Measurements from ENCODE around the gene KDM4B. TPM values are rescaled to one million over a fixed set of nuclear protein-coding genes. Genes with fewer than 3 reads are reported as not detected.
"Not testable (repeated sequence)": the region's sequence is repeated elsewhere in the genome, so short reads cannot be mapped to it uniquely, and the experiment has no call there.

The KDM4B gene
- total RNA-seq, 1 donor from 2014 or later = 20.9 TPM

DNA sequence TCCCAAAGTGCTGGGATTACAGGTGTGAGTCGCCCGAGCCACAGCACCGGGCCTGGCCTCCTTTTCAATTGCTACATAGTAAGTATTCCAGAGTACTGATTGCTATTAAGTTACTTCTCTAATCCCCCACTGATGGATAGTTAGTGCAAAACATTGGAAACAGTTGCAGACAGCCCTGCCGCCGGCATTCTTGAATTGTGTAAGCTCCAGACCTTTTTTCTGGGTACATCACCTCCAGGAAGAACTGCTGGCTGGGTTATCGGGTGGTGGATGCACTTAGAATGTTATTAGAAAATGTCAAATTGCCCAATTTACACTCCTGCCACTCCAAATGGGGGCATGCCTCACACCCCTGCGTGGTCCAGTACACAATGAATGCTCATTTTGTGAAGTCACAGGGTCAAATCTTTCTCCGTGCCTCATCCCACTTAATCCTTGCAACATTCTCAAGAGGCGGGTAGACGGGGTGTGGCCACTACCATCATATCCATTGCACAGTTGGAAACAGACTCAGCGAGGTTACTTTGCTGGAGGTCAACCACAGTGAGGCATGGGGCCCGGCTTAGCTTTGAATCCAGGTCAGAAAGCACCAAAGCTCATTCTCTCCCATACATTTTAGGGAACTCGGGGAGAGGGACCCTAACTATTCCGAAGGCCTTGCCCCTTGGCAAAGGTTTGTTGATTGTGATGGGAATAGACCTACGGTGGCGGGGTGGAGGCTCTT lies 1.0 kb upstream of the KDM4B start:
- peak; percentile 49 for DNase-seq (ENCODE audit: low spot score)

DNA sequence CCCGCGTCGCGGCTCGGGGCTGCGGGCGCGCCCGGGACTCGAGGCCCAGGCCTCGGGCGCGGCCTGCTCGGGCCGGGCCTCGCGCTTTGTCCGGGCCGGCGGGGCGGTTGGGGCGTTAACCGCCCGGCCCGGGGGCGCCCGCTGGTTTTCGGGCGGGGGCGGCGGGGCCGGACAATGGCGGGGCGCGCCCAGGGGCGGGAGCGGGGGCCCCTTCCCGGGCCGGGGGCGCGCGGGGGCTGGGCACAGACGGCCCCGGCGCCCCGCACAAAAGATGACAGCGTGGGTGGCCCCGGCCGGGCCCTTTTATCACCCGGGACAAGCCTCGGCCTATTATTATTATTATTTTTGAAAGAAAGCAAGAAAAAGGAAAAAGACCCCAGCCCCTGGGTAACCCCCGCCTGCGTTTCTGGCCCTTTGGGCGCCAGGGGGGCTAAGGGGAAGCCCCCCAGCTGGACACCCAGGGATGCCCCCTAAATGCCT lies 419 bp downstream of the KDM4B start:
- no peak for DNase-seq (ENCODE audit: low spot score)

DNA sequence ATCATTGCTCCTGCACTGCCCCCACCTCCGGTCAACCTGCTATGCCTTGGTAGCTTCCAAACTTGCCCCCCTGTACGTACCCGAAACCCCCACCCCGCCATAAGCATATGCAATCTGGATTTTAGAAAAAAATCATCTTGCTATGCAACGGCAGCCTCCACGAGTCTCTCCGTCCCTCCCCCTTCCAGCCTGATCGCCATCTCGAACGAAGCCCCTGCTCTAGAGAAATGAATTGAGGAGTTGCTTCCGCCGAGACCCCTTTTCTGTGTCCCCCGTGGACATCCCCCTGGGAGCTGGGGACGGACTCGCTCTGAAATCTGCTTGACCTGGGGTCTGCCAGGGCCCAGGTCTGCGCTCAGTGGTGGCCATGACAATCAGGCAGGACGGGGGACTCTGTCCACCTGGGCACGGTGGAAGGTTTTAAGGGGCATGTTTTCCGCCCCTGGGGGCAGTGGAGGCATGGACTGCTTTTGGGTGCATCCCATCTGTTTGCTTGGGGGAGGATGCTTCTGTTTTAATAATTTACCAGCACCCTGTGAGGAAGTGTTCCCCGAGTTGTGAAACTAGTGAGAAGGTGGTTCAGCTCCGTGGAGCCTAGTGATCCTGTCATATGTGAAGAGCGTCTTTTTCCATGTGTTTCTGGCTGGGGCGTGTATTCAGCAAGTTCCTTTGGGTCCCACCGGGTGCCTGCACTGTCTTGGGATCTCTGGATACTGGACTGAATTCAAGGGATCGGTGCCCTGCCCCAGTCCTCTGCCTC lies 1.0 kb downstream of the KDM4B start:
- DNase-seq (ENCODE audit: low spot score) = no peak

DNA sequence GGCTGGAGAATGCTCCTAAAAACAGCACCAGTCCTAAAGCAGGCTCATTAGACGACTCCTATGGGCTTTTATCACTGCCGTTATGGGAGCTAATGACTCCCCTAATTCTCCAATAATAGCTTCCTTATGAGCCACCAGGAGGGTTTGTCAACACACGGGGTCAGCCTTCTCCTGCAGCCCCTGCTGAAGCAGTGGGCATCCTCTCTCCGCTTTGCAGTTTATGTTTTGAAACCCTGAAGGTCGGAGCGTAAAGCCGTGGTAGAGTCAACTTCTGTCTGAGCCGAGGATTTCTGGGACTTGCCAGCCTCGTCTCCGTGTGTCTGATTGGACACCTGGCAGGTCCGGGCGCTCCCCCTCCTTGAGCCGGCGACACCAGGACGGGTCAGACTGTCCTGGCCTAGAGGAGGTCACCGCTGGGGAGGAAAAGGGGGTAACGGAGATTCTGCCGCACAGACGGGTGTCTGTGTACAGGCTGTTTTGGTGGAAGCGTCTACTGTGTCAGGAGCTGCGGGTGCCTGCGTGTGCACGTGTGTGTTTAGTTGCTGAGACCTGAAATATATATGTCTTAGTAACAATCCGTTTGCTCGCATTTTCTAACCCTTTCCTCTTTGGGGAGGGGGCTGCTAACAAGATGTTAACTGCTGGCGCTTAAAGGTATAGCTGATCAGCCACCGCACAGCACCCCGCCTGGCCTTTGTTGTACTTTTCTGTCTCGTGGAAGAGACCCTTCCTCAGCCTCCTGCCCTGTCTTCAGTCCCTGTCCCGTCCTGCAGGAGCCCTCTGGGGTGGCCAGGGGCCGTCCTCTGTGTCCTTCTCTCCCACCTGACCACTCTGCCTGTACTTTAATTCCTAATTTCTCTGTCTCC lies 1.9 kb downstream of the KDM4B start:
- no peak for DNase-seq (ENCODE audit: low spot score)

DNA sequence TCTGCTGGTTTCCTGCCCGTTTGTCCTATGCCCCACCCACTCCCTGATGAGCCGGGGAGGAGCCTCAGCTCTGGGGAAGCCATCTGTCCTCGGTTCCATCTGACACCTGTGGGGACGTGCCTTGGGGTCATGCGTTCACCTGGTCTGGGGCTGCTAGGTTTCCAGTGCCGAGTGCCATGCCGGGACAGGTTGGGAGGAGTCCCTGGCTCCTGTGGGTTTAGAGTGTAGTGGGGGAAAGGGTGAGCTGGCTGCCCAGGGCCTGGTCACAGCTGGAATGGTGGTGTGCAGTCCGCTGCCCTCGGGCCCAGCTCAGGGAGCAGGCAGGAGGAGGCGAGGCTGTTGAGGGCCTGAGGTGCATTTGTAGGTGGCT lies 2.5 kb downstream of the KDM4B start:
- DNase-seq (ENCODE audit: low spot score) = no peak

DNA sequence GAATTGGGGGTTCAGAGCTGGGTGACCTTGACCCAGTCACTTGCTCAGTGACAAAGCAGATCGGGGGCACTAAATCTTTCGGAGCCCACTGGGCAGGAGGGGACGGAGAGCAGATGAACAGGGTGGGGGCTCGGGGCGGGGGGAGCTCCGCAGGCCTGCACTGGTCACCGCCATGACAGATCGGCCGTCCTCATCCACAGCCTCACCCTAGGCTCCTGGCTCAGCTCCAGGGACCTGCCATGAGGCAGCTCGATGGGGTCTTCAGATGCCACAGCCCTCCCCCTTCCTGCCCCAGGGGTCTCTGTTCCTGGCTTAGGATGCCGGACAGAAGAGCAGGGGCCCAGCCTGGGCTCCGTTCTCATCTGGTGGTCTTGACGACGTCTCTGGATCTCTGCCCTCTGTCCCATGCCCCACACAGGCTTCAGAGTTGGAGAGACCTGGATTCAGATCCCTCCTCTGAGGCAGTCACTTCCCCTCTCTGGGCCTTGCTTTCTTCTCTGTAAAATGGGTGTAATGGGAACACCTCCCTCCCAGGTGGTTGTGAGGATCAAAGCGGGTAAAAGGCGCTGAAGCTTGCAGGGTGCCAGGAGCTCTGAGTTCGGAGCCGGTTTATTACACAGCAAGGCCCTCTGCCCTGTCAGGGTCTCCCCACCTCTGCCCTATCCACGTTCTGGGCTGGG lies 3.0 kb downstream of the KDM4B start:
- no peak for DNase-seq (ENCODE audit: low spot score)

DNA sequence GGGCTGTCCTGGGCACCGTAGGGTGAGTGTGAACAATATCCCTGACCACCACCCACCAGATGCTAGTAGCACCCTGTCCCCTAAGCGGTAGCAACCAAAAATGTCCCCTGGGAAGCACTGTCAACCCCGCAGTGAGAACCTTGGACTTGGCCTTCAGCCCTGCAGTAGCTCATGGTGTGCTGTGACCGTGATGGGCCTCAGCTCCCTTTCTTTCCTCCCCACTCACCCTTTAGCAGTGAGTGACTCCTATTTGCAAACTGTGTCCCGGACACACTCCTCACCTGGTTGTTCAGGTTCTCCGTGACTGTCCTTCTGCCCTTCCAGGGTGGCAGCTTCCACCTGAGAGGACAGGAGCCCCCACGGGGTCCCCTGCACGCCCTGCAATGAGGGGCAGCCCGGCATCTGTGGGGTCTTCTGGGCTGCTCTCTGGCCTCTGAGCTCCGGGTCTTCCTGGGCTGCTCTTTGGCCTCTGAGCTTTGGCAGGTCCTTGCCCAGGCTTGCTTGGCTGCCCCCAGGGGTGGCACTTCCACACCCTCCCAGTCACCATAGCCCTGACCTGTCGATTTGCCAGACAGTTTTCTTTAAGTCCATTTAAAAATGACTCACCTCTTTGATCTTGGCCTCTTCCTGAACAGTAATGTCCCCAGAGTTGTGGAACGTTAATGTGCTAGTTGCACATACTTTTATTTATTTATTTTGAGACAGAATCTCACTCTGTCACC lies 3.8 kb downstream of the KDM4B start:
- no peak for DNase-seq (ENCODE audit: low spot score)

DNA sequence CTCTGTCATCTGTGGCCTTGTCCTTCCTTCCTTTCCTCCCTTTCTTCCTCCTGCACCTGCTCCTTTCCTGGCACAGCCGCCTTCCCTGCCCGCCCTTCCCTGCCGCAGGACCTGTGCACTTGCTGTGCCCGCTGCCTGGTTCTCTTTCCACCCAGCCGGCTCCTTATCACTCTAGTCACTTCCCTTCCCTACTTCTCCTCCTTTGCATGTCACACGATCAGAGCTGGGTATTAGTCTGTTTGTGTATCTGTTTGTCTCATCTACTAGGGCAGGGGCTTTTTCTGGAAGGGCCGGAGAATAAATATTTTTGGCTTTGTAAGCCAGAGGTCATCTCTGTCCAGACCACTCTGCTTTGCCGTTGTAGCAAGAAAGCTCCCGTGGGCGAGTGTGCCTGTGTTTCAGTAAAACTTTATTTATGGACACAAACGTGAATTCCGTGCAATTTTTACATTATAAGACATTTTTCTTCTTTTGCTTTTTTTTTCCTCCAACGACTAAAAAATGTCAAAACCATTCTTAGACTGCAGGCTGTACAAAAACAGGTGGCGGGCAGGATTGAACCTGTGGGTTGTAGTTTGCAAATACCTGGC lies 6.1 kb downstream of the KDM4B start:
- DNase-seq (ENCODE audit: low spot score) = no peak

DNA sequence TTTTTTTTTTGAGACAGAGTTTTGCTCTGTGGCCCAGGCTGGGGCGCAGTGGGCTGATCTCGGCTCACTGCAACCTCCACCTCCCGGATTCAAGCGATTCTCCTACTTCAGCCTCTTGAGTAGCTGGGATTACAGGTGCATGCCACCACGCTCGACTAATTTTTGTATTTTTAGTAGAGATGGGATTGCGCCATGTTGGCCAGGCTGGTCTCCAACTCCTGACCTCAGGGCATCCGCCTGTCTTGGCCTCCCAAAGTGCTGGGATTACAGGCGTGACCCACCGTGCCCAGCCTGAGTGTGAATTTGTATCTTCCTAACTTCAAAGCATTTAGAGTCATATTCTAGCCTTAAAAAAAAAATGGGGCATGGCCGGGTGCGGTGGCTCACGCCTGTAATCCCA lies 6.7 kb downstream of the KDM4B start:
- DNase-seq (ENCODE audit: low spot score) = not testable (repeated sequence)

DNA sequence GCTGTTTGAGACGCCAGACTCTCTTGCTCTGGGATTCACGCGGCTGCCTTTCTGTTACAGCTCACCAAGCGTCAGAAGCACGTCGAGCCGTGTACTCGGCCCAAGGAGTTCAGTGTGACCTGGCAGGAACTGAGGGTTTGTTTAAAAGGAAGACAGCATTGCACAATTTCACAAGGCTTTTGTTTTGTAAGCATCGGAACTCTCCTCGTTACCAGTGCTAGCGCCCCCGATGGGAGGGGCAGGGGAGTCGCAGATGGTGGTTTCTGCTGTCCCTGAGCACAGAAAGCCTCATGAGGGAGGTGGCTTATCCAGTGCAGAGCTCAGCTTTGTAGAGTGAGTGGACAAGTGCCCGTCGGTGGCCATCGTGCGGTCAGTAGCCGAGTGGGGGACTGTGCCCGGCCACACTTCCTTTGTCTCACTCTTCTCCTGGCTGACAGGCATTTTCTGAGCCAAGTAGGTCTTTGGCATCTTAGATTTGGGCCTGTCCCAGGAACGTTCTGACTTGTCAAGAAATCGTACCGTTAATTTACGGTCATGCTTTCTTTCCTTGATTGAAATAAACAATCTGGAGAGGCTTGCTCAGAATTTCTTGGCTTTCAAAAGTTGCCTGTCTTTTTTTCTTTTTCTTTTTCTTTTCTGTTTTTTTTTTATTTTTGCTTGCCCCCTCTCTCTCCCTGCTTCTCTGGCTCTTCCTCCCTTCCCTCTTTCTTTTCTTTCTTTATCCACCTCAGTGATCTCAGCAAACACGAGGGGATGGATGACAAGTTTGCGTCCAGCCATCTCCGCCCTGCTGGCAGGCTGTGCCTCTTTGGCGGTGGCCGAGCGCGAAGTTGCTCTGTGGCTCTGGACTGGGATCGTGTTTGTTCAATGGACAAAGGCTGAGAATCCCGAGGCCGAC lies 7.7 kb downstream of the KDM4B start:
- peak; percentile 72 for DNase-seq (ENCODE audit: low spot score)

DNA sequence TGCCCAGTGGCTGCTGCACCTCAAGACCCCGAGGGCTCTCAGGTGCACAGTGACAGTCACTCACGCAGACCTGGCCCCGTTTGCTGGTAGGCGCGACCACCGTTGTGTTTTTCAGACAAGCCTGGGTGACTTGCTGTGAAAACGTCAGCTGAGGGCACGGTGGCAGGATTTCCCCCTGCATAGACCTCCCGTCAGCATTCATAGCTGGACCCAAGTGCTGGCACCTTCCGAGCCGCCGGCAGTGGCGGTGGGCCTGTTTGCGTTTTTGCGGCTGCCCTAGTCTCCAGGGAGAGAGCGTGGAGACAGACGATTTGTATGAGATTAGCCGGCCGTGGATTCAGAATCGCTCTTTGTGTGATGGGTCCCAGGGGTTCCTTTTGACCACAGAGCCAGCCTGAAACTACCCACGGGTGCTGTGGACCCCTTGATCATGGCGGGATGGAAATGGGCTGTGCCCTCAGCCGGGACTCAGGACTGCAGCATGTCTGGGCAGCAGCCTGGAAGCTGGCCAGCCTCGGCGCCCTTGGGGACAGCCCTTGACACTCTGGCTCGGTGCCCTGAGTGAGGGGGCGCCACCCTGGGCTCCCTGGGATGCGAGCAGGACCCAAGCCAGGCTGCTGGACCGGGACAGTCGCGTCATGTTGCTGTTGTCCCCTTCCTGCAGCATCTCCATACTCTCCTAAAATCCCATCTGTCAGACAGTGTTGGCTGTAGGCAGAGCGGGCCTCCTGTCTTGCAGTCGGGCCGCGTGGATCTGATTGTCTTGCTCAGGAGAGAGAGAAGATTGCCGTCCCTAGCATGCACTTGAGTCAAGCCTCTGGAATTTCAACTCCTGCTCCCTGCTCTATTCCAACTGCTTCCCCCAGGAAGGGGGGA lies 8.6 kb downstream of the KDM4B start:
- DNase-seq (ENCODE audit: low spot score) = peak; percentile 80

DNA sequence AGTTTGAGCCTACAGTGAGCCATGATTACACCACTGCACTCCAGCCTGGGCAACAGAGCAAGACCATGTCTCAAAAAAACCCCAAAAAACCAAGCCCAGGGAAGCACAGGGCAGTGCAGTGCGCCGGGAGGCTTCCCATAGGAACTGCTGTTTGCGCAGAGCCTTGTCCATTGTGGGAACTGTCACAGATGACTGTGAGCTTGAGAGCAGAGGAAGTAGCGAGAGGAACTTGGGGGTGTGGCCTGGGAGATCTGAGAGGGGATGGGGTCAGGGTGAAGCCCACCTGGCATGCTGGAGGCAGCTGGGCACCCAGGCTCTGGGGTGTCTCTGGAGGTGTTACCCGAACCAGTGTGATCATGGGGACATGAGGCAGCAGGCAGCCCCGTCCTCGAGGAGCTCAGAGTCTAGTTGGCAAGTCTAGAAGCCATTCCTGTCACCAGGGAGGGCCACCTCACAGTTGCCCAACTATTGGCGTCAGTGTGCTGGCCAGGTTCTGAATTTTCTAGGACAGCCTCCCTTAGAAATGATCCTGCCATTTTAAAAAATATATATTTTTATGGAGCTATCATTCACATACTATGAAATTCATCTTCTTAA lies 10.4 kb downstream of the KDM4B start:
- DNase-seq (ENCODE audit: low spot score) = no peak

DNA sequence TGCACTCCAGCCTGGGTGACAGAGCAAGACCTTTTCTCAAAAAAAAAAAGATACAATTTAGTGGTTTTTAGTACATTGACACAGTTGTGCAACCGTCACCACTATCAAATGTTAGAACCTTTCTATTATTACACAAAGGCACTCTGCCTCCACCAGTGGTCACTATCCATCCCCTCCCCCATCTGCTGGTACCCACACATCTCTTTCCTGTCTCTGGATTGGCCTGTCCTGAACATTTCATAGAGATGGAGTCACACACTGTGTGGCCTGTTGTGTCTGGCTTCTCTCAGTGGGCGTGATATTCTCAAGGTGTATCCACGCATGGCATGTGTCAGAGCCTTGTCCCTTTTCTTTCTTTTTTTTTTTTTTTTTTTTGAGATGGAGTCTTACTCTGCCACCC lies 11.2 kb downstream of the KDM4B start:
- no peak for DNase-seq (ENCODE audit: low spot score)

DNA sequence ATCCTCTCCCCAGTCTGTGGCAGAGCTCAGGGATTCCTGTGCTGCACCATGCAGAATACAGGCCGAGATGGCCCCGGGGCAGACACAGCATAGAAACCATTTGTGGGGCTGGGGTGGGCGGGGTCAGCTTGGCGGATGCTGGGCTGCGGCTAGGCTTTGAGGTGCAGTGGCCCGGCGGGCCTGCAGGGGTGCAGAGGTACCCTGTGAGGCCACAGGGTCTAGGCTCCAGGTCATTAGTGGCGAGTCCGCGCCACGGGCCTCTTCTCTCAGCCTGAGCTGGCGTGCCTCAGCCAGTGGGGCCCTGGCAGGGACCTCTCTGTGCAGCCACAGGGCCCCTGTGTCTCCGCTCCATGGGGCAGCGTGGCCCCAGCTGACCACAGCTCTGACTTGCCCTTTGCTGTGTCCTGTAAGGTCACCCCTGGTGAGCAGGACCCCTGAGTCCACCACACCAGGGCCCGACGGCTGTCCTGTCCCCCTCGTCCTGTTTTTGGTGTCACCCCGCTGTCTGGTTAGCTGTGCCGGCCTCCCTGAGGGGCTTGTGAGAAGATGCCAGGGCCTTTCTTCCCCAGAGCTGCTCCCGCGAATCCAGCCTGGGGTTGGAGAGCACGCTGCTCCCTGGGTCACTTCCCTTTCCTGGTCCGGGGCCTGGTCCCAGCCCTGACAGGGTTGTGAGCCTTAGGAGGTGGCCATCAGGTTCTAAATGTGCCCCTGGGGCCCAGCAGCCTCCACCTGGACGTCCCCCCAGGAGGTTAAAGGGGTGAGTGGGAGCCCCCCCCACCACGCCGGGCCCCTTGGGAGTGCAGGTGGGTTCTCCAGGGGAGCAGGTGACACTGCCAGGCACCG lies 12.1 kb downstream of the KDM4B start:
- DNase-seq (ENCODE audit: low spot score) = no peak

DNA sequence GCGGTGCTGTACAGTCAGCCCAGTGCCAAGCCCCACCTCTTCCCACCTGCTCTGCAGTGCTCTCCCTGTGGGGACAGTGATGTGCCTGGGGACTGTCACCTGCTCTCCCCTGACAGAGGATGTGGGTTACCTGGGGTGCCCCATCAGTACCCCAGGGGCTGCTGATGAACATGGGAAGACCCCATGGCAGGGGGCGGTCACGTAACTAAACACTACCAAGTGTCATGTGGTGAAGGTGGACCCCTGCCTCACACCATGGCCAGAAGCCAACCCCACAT lies 12.7 kb downstream of the KDM4B start:
- DNase-seq (ENCODE audit: low spot score) = no peak

DNA sequence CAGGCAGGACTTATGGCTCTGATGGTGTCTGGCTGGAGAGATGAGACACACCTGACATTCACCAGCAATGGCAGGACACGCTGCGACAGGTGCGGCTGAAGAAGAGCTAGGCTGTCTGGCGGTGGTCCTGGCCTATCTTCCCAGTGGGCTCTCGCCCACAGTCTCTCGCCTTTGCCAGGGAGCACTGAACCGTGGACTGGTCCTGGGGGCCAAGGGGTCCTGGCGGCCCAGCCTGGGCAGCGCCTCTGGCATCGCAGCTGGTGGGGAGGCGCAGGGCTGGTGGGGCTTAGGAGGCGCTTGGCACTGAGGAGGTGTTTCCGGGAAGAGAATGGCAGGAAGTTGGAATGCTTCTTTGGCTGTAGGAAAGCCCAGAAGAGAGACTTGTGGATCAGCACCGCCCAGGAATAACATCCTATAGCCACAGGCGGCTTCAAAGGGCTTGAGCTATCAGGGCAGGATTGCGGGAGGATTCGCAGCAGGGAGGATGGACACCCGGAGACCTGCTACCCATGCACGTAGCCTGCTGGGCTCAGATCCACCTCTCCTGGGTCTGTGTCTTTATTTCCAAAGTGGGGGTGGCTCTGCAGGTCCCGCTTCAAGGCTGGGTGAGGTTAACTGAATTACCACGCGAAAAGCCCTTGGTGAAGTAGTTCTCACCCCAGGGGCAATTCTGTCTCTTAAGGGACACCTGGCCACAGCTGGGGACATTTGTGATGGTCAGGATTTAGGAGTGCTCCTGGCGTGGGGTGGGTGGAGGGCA lies 14.6 kb downstream of the KDM4B start:
- no peak for DNase-seq (ENCODE audit: low spot score)

DNA sequence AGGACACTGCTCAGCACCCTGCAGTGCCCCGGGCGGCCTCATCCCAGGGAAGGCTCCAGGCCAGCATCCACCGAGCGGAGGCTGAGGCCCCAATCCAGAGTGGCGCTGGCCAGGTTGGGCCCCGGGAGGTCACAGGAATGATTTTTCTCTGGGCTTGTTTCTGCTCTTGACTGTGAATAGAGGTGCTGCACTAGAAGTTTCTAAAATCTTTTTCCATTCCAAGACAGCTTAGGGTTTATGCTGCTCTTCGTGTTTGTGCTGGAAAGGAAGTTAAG lies 15.1 kb downstream of the KDM4B start:
- DNase-seq (ENCODE audit: low spot score) = no peak

All from umbilical cord (tissue), 2 donors.